HepG2 (cell line): ENCODE data around the gene CLN6. TPM values are rescaled to one million over a fixed set of nuclear protein-coding genes. Genes with fewer than 3 reads are reported as not detected.

ENCODE experiments used
- CBFB ChIP-seq: sonication (generic); formaldehyde crosslinking; IDR thresholded peaks from 2 replicates; pipeline ENCODE4 v1.4.0; 2020; ENCODE audit warnings: missing genetic modification reagents
- CEBPB ChIP-seq: IDR thresholded peaks from 2 replicates; pipeline ENCODE4 v1.6.1; 2011; ENCODE audit warnings: low read depth, low read length, improper control_type of control experiment, borderline replicate concordance
- GTF3A ChIP-seq: sonication (generic); formaldehyde crosslinking; conservative IDR thresholded peaks from 2 replicates; pipeline ENCODE4 v1.4.0; 2020; ENCODE audit warnings: mild to moderate bottlenecking, missing genetic modification reagents
- HMG20A ChIP-seq: IDR thresholded peaks from 2 replicates; pipeline ENCODE4 v1.6.1; 2016; ENCODE audit warnings: borderline replicate concordance
- MAFK ChIP-seq, 2 experiments: IDR thresholded peaks in 1 of 2; conservative IDR thresholded peaks in 1 of 2; 2 replicates each; pipeline ENCODE4 v1.6.1; 2011; ENCODE audit warnings: improper control_type of control experiment in 2 of 2, low read length in 2 of 2
- MXI1 ChIP-seq: IDR thresholded peaks from 3 replicates; pipeline ENCODE4 v1.6.1; 2012; ENCODE audit warnings: low read depth, low read length, inconsistent platforms, borderline replicate concordance
- PAWR ChIP-seq: sonication (generic); formaldehyde crosslinking; IDR thresholded peaks from 2 replicates; pipeline ENCODE4 v1.4.0; 2020; ENCODE audit warnings: missing genetic modification reagents, mild to moderate bottlenecking, borderline replicate concordance
- RARA ChIP-seq: IDR thresholded peaks from 2 replicates; pipeline ENCODE4 v1.6.1; 2016; ENCODE audit warnings: missing genetic modification reagents, missing compliant biosample characterization
- RELA ChIP-seq: sonication (generic); formaldehyde crosslinking; IDR thresholded peaks from 2 replicates; pipeline ENCODE4 v1.4.0; 2020; ENCODE audit warnings: missing genetic modification reagents
- SAFB2 ChIP-seq: sonication (generic); formaldehyde crosslinking; IDR thresholded peaks from 2 replicates; pipeline ENCODE4 v1.5.1; 2020; ENCODE audit warnings: missing genetic modification reagents, low read depth, mild to moderate bottlenecking, borderline replicate concordance
- SAP130 ChIP-seq: IDR thresholded peaks from 2 replicates; pipeline ENCODE4 v1.6.1; 2016; ENCODE audit warnings: low read depth
- SETDB1 ChIP-seq: sonication (generic); formaldehyde crosslinking; IDR thresholded peaks from 2 replicates; pipeline ENCODE4 v1.5.1; 2020; ENCODE audit warnings: missing genetic modification reagents, mild to moderate bottlenecking, borderline replicate concordance
- TBP ChIP-seq: sonication (generic); formaldehyde crosslinking; IDR thresholded peaks from 2 replicates; pipeline ENCODE4 v1.5.0; 2020; ENCODE audit warnings: missing genetic modification reagents
- TCF7L2 ChIP-seq: IDR thresholded peaks from 2 replicates; pipeline ENCODE4 v1.6.1; 2011; ENCODE audit warnings: mild to moderate bottlenecking, low read depth, low read length, moderate library complexity
- THYN1 ChIP-seq: sonication (generic); formaldehyde crosslinking; IDR thresholded peaks from 2 replicates; pipeline ENCODE4 v1.8.1; 2023; ENCODE audit warnings: low read depth, mild to moderate bottlenecking, moderate library complexity, missing genetic modification reagents, borderline replicate concordance
- ZFP36L2 ChIP-seq: sonication (generic); formaldehyde crosslinking; IDR thresholded peaks from 2 replicates; pipeline ENCODE4 v1.4.0; 2020; ENCODE audit warnings: missing genetic modification reagents
- ZNF878 ChIP-seq: sonication (generic); formaldehyde crosslinking; IDR thresholded peaks from 2 replicates; pipeline ENCODE4 v1.8.1; 2023; ENCODE audit warnings: mild to moderate bottlenecking, missing genetic modification reagents, moderate library complexity
- polyA plus RNA-seq, 8 experiments: library from polyadenylated mRNA; depleted of rRNA in 3 of 8; stranded (reverse) in 7 of 8; unstranded in 1 of 8; fragments of >200 nt; fragmentation: Illumina TruSeq in 4 of 8; extraction: Trizol in 4 of 8; gene quantifications; 2 replicates each; pipeline versions ENCODE4 v1.2.1 to v1.2.3, GENCODE V29; 2011 to 2016; ENCODE audit warnings: low read depth in 4 of 8, missing spikeins in 1 of 8, mixed read lengths in 1 of 8; ENCODE audit not compliant: insufficient read depth in 1 of 8
- total RNA-seq, 5 experiments: library from RNA; depleted of rRNA; stranded (reverse); fragments of >200 nt; fragmentation: Illumina TruSeq; extraction: Trizol; gene quantifications; 2 replicates each; pipeline ENCODE4 v1.2.3, GENCODE V29; 2016; ENCODE audit warnings: low read depth in 1 of 5
- TF ChIP-seq, protein P1 (sequence below): IDR thresholded peaks from 2 replicates; pipeline ENCODE4 v1.6.1; 2016; ENCODE audit warnings: low read depth, missing genetic modification reagents, missing compliant biosample characterization
- TF ChIP-seq, protein P2 (sequence below): sonication (generic); formaldehyde crosslinking; IDR thresholded peaks from 2 replicates; pipeline ENCODE4 v1.4.0; 2020; ENCODE audit warnings: mild to moderate bottlenecking, missing genetic modification reagents
- TF ChIP-seq, protein P3 (sequence below): IDR thresholded peaks from 2 replicates; pipeline ENCODE4 v1.6.1; 2016; ENCODE audit warnings: low read depth, borderline replicate concordance
- TF ChIP-seq, protein P4 (sequence below): IDR thresholded peaks from 2 replicates; pipeline ENCODE4 v1.6.1; 2016; ENCODE audit warnings: low read depth
- TF ChIP-seq, protein P5 (sequence below): IDR thresholded peaks from 2 replicates; pipeline ENCODE4 v1.6.1; 2012; ENCODE audit warnings: inconsistent platforms

Gene CLN6
- total and polyA plus RNA-seq, 2 of the 13 experiments (the other 11 are each of a cell fraction or from before 2014, with no cell fraction given): 24.9 to 27.1 TPM

DNA sequence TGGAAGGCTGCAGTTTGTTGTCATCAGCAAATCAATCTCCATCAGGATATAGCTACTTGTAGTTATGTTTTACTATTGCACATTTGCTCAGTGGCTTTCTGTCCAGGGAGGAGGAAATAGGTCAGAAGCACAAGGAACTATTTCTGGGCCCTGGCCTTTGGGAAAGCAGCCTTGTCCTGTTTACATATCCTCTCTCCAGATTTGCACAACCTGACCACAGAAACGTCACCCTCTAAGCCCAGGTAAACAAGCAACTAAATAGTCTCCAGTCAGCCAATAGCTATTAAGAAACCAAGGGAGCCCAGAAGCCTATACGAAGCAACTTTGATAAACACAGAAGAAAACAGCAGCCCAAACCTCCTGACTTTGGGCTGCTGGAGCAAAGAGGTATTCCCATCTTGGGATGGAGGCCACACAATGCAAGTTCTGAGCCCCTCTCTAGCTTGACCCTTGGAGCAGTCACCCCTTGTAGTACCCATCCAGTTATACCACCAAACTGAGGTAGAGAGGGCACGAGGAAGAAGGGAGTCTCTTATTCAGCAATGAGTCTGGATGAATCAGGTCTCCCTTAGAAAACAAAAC lies 45.7 kb upstream of the CLN6 start (continued):
- TF ChIP-seq ZNF878 (CRISPR knock-in tag) (no peak), MXI1 (no peak), HMG20A (CRISPR knock-in tag) (peak; percentile 72; the same call in 1 of the 2 replicates), RELA (CRISPR knock-in tag) (no peak), RARA (CRISPR knock-in tag) (peak; percentile 61), MAFK (conservative IDR thresholded peaks at IDR 0.05 in 1 of 2, IDR thresholded peaks at IDR 0.05 in 1 of 2; ENCODE audit: low read length in 2 of 2) (0 out of 4 replicates have a peak, but pooled peaks of 1 of the 2 experiments have one; percentile 1), THYN1 (CRISPR knock-in tag) (no peak), SAP130 (CRISPR knock-in tag) (peak; percentile 43), CBFB (CRISPR knock-in tag) (peak; percentile 82), TCF7L2 (no peak), SAFB2 (CRISPR knock-in tag) (no peak), TBP (CRISPR knock-in tag) (no peak), ZFP36L2 (no peak), CEBPB (peak; percentile 73; the same call in 1 of the 2 replicates), PAWR (CRISPR knock-in tag) (no peak), GTF3A (CRISPR knock-in tag) (no peak), SETDB1 (CRISPR knock-in tag) (no peak)
- TF ChIP-seq, protein P1, sequence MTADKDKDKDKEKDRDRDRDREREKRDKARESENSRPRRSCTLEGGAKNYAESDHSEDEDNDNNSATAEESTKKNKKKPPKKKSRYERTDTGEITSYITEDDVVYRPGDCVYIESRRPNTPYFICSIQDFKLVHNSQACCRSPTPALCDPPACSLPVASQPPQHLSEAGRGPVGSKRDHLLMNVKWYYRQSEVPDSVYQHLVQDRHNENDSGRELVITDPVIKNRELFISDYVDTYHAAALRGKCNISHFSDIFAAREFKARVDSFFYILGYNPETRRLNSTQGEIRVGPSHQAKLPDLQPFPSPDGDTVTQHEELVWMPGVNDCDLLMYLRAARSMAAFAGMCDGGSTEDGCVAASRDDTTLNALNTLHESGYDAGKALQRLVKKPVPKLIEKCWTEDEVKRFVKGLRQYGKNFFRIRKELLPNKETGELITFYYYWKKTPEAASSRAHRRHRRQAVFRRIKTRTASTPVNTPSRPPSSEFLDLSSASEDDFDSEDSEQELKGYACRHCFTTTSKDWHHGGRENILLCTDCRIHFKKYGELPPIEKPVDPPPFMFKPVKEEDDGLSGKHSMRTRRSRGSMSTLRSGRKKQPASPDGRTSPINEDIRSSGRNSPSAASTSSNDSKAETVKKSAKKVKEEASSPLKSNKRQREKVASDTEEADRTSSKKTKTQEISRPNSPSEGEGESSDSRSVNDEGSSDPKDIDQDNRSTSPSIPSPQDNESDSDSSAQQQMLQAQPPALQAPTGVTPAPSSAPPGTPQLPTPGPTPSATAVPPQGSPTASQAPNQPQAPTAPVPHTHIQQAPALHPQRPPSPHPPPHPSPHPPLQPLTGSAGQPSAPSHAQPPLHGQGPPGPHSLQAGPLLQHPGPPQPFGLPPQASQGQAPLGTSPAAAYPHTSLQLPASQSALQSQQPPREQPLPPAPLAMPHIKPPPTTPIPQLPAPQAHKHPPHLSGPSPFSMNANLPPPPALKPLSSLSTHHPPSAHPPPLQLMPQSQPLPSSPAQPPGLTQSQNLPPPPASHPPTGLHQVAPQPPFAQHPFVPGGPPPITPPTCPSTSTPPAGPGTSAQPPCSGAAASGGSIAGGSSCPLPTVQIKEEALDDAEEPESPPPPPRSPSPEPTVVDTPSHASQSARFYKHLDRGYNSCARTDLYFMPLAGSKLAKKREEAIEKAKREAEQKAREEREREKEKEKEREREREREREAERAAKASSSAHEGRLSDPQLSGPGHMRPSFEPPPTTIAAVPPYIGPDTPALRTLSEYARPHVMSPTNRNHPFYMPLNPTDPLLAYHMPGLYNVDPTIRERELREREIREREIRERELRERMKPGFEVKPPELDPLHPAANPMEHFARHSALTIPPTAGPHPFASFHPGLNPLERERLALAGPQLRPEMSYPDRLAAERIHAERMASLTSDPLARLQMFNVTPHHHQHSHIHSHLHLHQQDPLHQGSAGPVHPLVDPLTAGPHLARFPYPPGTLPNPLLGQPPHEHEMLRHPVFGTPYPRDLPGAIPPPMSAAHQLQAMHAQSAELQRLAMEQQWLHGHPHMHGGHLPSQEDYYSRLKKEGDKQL (CRISPR knock-in tag): no peak
- TF ChIP-seq, protein P2, sequence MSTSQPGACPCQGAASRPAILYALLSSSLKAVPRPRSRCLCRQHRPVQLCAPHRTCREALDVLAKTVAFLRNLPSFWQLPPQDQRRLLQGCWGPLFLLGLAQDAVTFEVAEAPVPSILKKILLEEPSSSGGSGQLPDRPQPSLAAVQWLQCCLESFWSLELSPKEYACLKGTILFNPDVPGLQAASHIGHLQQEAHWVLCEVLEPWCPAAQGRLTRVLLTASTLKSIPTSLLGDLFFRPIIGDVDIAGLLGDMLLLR (CRISPR knock-in tag): no peak
- TF ChIP-seq, protein P3, sequence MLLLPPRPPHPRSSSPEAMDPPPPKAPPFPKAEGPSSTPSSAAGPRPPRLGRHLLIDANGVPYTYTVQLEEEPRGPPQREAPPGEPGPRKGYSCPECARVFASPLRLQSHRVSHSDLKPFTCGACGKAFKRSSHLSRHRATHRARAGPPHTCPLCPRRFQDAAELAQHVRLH: no peak
- TF ChIP-seq, protein P4, sequence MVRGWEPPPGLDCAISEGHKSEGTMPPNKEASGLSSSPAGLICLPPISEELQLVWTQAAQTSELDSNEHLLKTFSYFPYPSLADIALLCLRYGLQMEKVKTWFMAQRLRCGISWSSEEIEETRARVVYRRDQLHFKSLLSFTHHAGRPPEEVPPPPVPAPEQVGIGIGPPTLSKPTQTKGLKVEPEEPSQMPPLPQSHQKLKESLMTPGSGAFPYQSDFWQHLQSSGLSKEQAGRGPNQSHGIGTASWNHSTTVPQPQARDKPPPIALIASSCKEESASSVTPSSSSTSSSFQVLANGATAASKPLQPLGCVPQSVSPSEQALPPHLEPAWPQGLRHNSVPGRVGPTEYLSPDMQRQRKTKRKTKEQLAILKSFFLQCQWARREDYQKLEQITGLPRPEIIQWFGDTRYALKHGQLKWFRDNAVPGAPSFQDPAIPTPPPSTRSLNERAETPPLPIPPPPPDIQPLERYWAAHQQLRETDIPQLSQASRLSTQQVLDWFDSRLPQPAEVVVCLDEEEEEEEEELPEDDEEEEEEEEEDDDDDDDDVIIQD (CRISPR knock-in tag): 0 out of 2 replicates have a peak, but pooled peaks have one; percentile 38
- TF ChIP-seq, protein P5, sequence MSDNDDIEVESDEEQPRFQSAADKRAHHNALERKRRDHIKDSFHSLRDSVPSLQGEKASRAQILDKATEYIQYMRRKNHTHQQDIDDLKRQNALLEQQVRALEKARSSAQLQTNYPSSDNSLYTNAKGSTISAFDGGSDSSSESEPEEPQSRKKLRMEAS: 0 out of 2 replicates have a peak, but pooled peaks have one; percentile 24
